ENCODE results near the gene ZNF277.

Gene ZNF277

GRCh38 chr7:112206991-112207592 is 597 bp downstream of the ZNF277 start:
- peak overlapping the region; percentile 72 for H3K27ac ChIP-seq
- no peak for DNase-seq (ENCODE audit: low read depth, low spot score)

GRCh38 chr7:112207765-112208164 is 1.3 kb downstream of the ZNF277 start:
- no peak overlapping the region for H3K27ac ChIP-seq
- no peak for DNase-seq (ENCODE audit: low read depth, low spot score)

GRCh38 chr7:112211348-112211907 is 4.9 kb downstream of the ZNF277 start:
- no peak overlapping the region for H3K27ac ChIP-seq
- no peak for DNase-seq (ENCODE audit: low read depth, low spot score)

- no peak for DNase-seq (ENCODE audit: low read depth, low spot score)
- no peak overlapping the region for H3K27ac ChIP-seq
Observed at GRCh38 chr7:112212571-112212970, 6.1 kb downstream of the ZNF277 start.

GRCh38 chr7:112213735-112214134 is 7.2 kb downstream of the ZNF277 start:
- H3K27ac ChIP-seq = no peak overlapping the region
- DNase-seq (ENCODE audit: low read depth, low spot score) = no peak

GRCh38 chr7:112214268-112214667 is 7.8 kb downstream of the ZNF277 start:
- DNase-seq (ENCODE audit: low read depth, low spot score) = no peak
- no peak overlapping the region for H3K27ac ChIP-seq

GRCh38 chr7:112214883-112215282 is 8.4 kb downstream of the ZNF277 start:
- H3K27ac ChIP-seq = no peak overlapping the region
- DNase-seq (ENCODE audit: low read depth, low spot score) = no peak

GRCh38 chr7:112215787-112216186 is 9.3 kb downstream of the ZNF277 start:
- DNase-seq (ENCODE audit: low read depth, low spot score) = no peak

GRCh38 chr7:112220877-112221434 is 14.5 kb downstream of the ZNF277 start:
- H3K27ac ChIP-seq = no peak overlapping the region
- no peak for DNase-seq (ENCODE audit: low read depth, low spot score)

More at GRCh38 chr7:112215787-112216186, 9.3 kb downstream of the ZNF277 start:
- H3K27ac ChIP-seq = no peak overlapping the region

- no peak for DNase-seq (ENCODE audit: low read depth, low spot score)
- no peak overlapping the region for H3K27ac ChIP-seq
Observed at GRCh38 chr7:112223310-112223709, 16.8 kb downstream of the ZNF277 start.

- H3K27ac ChIP-seq = no peak overlapping the region
- DNase-seq (ENCODE audit: low read depth, low spot score) = no peak
Observed at GRCh38 chr7:112224186-112224585, 17.7 kb downstream of the ZNF277 start.

GRCh38 chr7:112225006-112225405 is 18.5 kb downstream of the ZNF277 start:
- no peak for DNase-seq (ENCODE audit: low read depth, low spot score)
- H3K27ac ChIP-seq = no peak overlapping the region

GRCh38 chr7:112226701-112227276 is 20.3 kb downstream of the ZNF277 start:
- peak; percentile 62 for DNase-seq (ENCODE audit: low read depth, low spot score)

GRCh38 chr7:112228632-112229031 is 22.1 kb downstream of the ZNF277 start:
- no peak overlapping the region for H3K27ac ChIP-seq

More at GRCh38 chr7:112226701-112227276, 20.3 kb downstream of the ZNF277 start:
- no peak overlapping the region for H3K27ac ChIP-seq

GRCh38 chr7:112232212-112232978 is 25.9 kb downstream of the ZNF277 start:
- H3K27ac ChIP-seq = no peak overlapping the region
- DNase-seq (ENCODE audit: low read depth, low spot score) = no peak

More at GRCh38 chr7:112228632-112229031, 22.1 kb downstream of the ZNF277 start:
- DNase-seq (ENCODE audit: low read depth, low spot score) = no peak

- DNase-seq (ENCODE audit: low read depth, low spot score) = no peak
Observed at GRCh38 chr7:112233048-112233697, 26.7 kb downstream of the ZNF277 start.

GRCh38 chr7:112234147-112234546 is 27.7 kb downstream of the ZNF277 start:
- no peak for DNase-seq (ENCODE audit: low read depth, low spot score)
- H3K27ac ChIP-seq = no peak overlapping the region

More at GRCh38 chr7:112233048-112233697, 26.7 kb downstream of the ZNF277 start:
- H3K27ac ChIP-seq = no peak overlapping the region

GRCh38 chr7:112236597-112236996 is 30.1 kb downstream of the ZNF277 start:
- no peak for DNase-seq (ENCODE audit: low read depth, low spot score)
- no peak overlapping the region for H3K27ac ChIP-seq

GRCh38 chr7:112238330-112238729 is 31.8 kb downstream of the ZNF277 start:
- DNase-seq (ENCODE audit: low read depth, low spot score) = no peak
- no peak overlapping the region for H3K27ac ChIP-seq
